Measurements from ENCODE around the gene MSRB2.

DNA sequence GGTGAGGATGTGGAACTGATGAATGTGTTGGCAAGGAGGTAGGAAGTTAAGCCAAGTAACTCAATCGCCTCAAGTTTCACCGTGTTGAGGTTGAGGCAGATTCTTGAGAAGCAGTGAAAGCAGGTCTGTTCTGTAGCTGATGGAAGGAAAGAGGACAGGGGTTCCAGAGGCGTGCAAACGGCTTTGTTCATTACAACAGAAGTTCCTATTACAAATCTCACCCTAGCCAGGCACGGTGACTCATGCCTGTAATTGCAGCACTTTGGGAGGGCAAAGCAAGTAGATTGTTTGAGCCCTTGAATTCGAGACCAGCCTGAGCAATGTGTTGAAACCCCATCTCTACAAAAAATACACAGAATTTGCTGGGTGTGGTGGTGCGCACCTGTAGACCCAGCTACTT is 59.8 kb downstream of the MSRB2 start:
- no peak for TF ChIP-seq POLR2A (IDR thresholded peaks at IDR 0.05)
- no peak for TF ChIP-seq CTCF (IDR thresholded peaks at IDR 0.05)
